Caco-2 (cell line): ENCODE data around the gene DCAF7. TPM values are rescaled to one million over a fixed set of nuclear protein-coding genes. Genes with fewer than 3 reads are reported as not detected.

Experiments used
- BruUV-seq: library from RNA; stranded (reverse); fragments of 400-500 nt; replicated peaks from 2 replicates; lab custom pipeline; 2021; lab: Mats Ljungman, UMichigan
- CTCF ChIA-PET: fragments of 300-600 bp; sonication (Branson Sonifier 250); formaldehyde crosslinking; loops from one replicate; lab custom pipeline; 2022; ENCODE audit warnings: antibody characterized with exemption; lab: Charles Lee
- POLR2A ChIA-PET: fragments of 300-600 bp; sonication (Branson Sonifier 250); formaldehyde crosslinking; loops from one replicate; lab custom pipeline; 2022; ENCODE audit warnings: antibody characterized with exemption; lab: Charles Lee
- DNase-seq, 2 experiments: peaks; one replicate each; pipeline versions ENCODE4 v3.0.0 to v3.0.0-alpha.2; 2020 to 2022
- H3K27me3 ChIP-seq: replicated peaks from 2 replicates; pipeline ENCODE4 v1.6.0; 2011; ENCODE audit warnings: low read length; ENCODE audit not compliant: control insufficient read depth, insufficient read depth
- H3K36me3 ChIP-seq: 2 replicates; pipeline ENCODE4 v1.5.1; 2011; ENCODE audit warnings: low read length; ENCODE audit not compliant: control insufficient read depth, insufficient read depth
- H3K4me1 ChIP-seq: fragments of 250-450 bp; sonication (Bioruptor Pico); 2 replicates; pipeline ENCODE4 v1.5.1; 2020; ENCODE audit warnings: mild to moderate bottlenecking
- H3K4me3 ChIP-seq: 2 replicates; pipeline ENCODE4 v1.5.1; 2011; ENCODE audit warnings: low read depth, mild to moderate bottlenecking, control low read depth, low read length
- H3K9me3 ChIP-seq: fragments of 250-450 bp; sonication (Bioruptor Pico); 2 replicates; pipeline ENCODE4 v1.5.1; 2020; ENCODE audit warnings: mild to moderate bottlenecking, moderate library complexity
- H3K27ac Mint-ChIP-seq: one replicate; pipeline ENCODE4 v1.8.0; 2022; ENCODE audit warnings: mixed read lengths; ENCODE audit not compliant: unreplicated experiment
- H3K27me3 Mint-ChIP-seq: one replicate; pipeline ENCODE4 v1.8.0; 2022; ENCODE audit warnings: mixed read lengths; ENCODE audit not compliant: insufficient read depth, unreplicated experiment
- H3K36me3 Mint-ChIP-seq: one replicate; pipeline ENCODE4 v1.8.0; 2022; ENCODE audit warnings: mild to moderate bottlenecking, mixed read lengths; ENCODE audit not compliant: insufficient read depth, unreplicated experiment
- H3K4me1 Mint-ChIP-seq: one replicate; pipeline ENCODE4 v1.8.0; 2022; ENCODE audit warnings: low read depth, mixed read lengths; ENCODE audit not compliant: unreplicated experiment
- H3K4me3 Mint-ChIP-seq: one replicate; pipeline ENCODE4 v1.8.0; 2022; ENCODE audit warnings: mild to moderate bottlenecking, moderate library complexity, mixed read lengths; ENCODE audit not compliant: unreplicated experiment
- H3K9me3 Mint-ChIP-seq: one replicate; pipeline ENCODE4 v1.8.0; 2022; ENCODE audit warnings: mixed read lengths; ENCODE audit not compliant: unreplicated experiment
- CTCF ChIP-seq, 2 experiments: fragments of 200-600 bp in 1 of 2; IDR thresholded peaks; 1 replicate in 1 of 2; 2 replicates in 1 of 2; pipeline versions ENCODE4 v1.5.1 to v1.8.0; 2011 to 2022; ENCODE audit warnings: antibody characterized with exemption in 1 of 2, control low read depth in 1 of 2, inconsistent platforms in 1 of 2, low read depth in 1 of 2, low read length in 1 of 2, mild to moderate bottlenecking in 1 of 2, moderate library complexity in 1 of 2; ENCODE audit not compliant: insufficient read depth in 1 of 2, severe bottlenecking in 1 of 2, unreplicated experiment in 1 of 2
- intact Hi-C: fragments of 100-400 bp; cut with micrococcal nuclease; formaldehyde crosslinking; loops from one replicate; pipeline ENCODE4 v1.10.0; 2022; ENCODE audit not compliant: unreplicated experiment
- total RNA-seq: library from RNA; stranded (reverse); gene quantifications from 2 replicates; pipeline ENCODE4 v1.2.3, GENCODE V29; 2022

Gene DCAF7
- total RNA-seq, 1 experiment from 2014 or later = 94.5 TPM

DNA sequence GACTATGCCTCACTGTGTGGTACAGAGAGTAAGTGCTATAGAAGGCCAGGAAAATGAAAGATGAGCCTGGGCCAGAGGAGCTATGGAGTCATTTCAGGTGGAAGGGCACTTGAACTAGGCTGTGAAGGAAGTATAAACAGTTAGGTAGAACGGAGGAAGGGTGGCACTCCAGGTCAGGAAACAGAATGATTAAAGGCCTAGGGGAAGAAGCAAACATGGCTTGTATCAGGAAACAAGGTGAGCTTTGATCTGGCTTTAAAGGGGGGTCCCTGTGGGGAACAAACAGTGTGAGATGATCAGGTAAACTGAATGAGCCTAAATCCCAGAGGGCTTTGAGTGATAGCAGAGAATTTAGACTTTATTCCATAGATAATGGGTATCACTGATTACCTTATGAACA lies 88.8 kb downstream of the DCAF7 start:
- H3K9me3 ChIP-seq = no peaks in the 10 kb centered on the region
- intact Hi-C loops = no loop called here
- CTCF ChIA-PET = no interaction called here
- no peaks in the 10 kb centered on the region for H3K27me3 Mint-ChIP-seq
- no TSS peak for BruUV-seq
- no peaks in the 10 kb centered on the region for H3K4me1 ChIP-seq
- H3K4me3 Mint-ChIP-seq = no peak overlapping the region
- no peak overlapping the region for H3K4me3 ChIP-seq
- no peaks in the 10 kb centered on the region for H3K9me3 Mint-ChIP-seq
- H3K4me1 Mint-ChIP-seq = no peaks in the 10 kb centered on the region
- H3K36me3 Mint-ChIP-seq = peaks cover 8% of the 10 kb centered on the region
- DNase-seq = no peak
- POLR2A ChIA-PET = no interaction called here
- no peak overlapping the region for H3K27ac Mint-ChIP-seq
- TF ChIP-seq CTCF (IDR thresholded peaks at IDR 0.05; ENCODE audit: insufficient read depth in 1 of 2, low read depth in 1 of 2, low read length in 1 of 2, severe bottlenecking in 1 of 2, unreplicated experiment in 1 of 2) = no peak
- no peaks in the 10 kb centered on the region for H3K36me3 ChIP-seq
- H3K27me3 ChIP-seq = no peaks in the 10 kb centered on the region

DNA sequence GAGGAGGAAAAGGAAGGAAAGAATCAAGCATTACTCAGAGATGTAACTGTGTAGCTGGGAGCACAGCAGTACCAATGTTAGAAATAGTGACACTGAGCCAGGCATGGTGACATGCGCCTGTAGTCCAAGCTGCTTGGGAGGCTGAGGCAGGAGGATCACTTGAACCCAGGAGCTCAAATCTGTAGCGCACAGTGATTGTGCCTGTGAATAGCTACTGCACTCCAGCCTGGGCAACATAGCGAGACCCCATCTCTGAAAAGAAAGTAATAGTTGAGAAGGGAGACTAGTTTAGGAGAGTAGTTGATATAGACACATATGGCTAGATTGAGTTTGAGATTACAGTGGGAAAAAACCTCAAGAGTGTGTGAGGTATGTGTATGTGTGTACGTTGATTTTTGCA lies 89.8 kb downstream of the DCAF7 start:
- H3K9me3 Mint-ChIP-seq = no peaks in the 10 kb centered on the region
- no peak for DNase-seq
- no peak for TF ChIP-seq CTCF (IDR thresholded peaks at IDR 0.05; ENCODE audit: insufficient read depth in 1 of 2, low read depth in 1 of 2, low read length in 1 of 2, severe bottlenecking in 1 of 2, unreplicated experiment in 1 of 2)
- H3K36me3 Mint-ChIP-seq = peaks cover 8% of the 10 kb centered on the region
- H3K36me3 ChIP-seq = no peaks in the 10 kb centered on the region
- ChIA-PET POLR2A (no interaction called here), CTCF (no interaction called here)
- intact Hi-C loops = no loop called here
- H3K4me1 ChIP-seq = no peaks in the 10 kb centered on the region
- H3K27ac Mint-ChIP-seq = no peak overlapping the region
- no peaks in the 10 kb centered on the region for H3K27me3 ChIP-seq
- no peaks in the 10 kb centered on the region for H3K9me3 ChIP-seq
- no peaks in the 10 kb centered on the region for H3K4me1 Mint-ChIP-seq
- no TSS peak for BruUV-seq
- no peak overlapping the region for H3K4me3 ChIP-seq
- no peaks in the 10 kb centered on the region for H3K27me3 Mint-ChIP-seq
- no peak overlapping the region for H3K4me3 Mint-ChIP-seq

DNA sequence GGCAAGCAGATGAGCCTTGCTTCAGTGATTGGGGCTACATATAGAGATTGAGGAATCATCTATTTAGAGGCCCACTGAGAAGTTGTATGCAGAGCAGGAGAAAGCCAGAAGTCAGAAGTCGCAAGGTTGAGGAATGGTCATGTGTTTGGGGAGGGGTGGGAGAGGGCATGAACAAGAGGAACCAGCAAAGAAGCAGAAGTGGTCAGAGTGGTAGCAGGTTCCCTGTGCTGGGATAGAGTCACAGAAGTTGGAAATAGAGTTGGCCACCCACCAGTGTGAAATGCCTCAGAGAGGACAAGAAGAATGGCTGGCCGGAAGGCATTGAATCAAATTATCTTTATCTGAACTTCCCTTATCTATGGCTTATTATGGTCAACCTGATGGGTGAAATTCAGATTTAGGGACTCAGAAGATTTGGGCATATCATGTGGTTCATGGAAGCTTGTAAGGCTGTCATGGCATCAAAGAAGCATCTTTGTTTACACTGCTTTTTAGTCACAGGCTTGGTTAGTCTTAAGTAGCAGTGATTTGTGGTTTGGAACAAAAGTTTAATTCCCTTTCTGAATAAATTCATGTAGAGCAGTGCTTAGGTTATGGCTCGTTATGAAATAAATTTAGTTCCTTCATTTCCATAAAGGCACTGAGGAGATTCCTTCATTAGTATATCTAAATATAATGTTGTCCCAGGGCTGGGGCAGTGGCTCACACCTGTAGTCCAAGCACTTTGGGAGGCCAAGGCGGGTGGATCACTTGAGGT lies 91.6 kb downstream of the DCAF7 start:
- no TSS peak for BruUV-seq
- Mint-ChIP-seq H3K27ac (no peak overlapping the region), H3K4me3 (no peak overlapping the region), H3K27me3 (no peaks in the 10 kb centered on the region), H3K9me3 (no peaks in the 10 kb centered on the region), H3K36me3 (peaks cover 2% of the 10 kb centered on the region), H3K4me1 (no peaks in the 10 kb centered on the region)
- intact Hi-C loops = no loop called here
- Histone ChIP-seq H3K9me3 (no peaks in the 10 kb centered on the region), H3K4me1 (no peaks in the 10 kb centered on the region), H3K4me3 (no peak overlapping the region), H3K36me3 (no peaks in the 10 kb centered on the region), H3K27me3 (no peaks in the 10 kb centered on the region)
- ChIA-PET CTCF (no interaction called here), POLR2A (no interaction called here)
- TF ChIP-seq CTCF (IDR thresholded peaks at IDR 0.05; ENCODE audit: insufficient read depth in 1 of 2, low read depth in 1 of 2, low read length in 1 of 2, severe bottlenecking in 1 of 2, unreplicated experiment in 1 of 2) = no peak
- no peak for DNase-seq

Other genes starting within 250 kb of the DCAF7 start
- gene CYB561, start 104.2 kb upstream of the DCAF7 start, total RNA-seq = 46.3 and 48.3 TPM in 2 replicates
- 1.7 and 3.4 TPM in 2 replicates for gene ACE, start 73.4 kb upstream of the DCAF7 start, total RNA-seq
- not detected in 2 replicates for gene KCNH6, start 27.1 kb upstream of the DCAF7 start, total RNA-seq
- 27.9 and 29.1 TPM in 2 replicates for gene TACO1, start 50.4 kb downstream of the DCAF7 start, total RNA-seq
- 15.3 and 16.2 TPM in 2 replicates for gene MAP3K3, start 71.9 kb downstream of the DCAF7 start, total RNA-seq
- gene LIMD2, start 149.6 kb downstream of the DCAF7 start, total RNA-seq = 4.1 and 5.1 TPM in 2 replicates
- gene STRADA, start 191.3 kb downstream of the DCAF7 start, total RNA-seq = 23.4 and 24.7 TPM in 2 replicates
- 125 and 129 TPM in 2 replicates for gene CCDC47, start 223.1 kb downstream of the DCAF7 start, total RNA-seq
- gene DDX42, start 223.7 kb downstream of the DCAF7 start, total RNA-seq = 179 and 183 TPM in 2 replicates